Measurements from ENCODE around the gene INPP5B. TPM values are rescaled to one million over a fixed set of nuclear protein-coding genes. Genes with fewer than 3 reads are reported as not detected.

Gene INPP5B
- total and polyA plus RNA-seq, 11 donors, result 6.5 to 16.2 (median 12.1) TPM

GRCh38 chr1:37948841-37949240, 2.0 kb upstream of the INPP5B start:
- Histone ChIP-seq H3K4me3 (no peak overlapping the region), H3K27me3 (no peaks in the 10 kb centered on the region), H3K27ac (no peak overlapping the region), H3K9me3 (no peaks in the 10 kb centered on the region), H3K4me1 (peaks cover 0 to 30% (median 16%) of the 10 kb centered on the region in 12 donors), H3K36me3 (peaks cover 0 to 18% (median 8%) of the 10 kb centered on the region in 9 donors)
- ATAC-seq, result no peak
- no peak for TF ChIP-seq POLR2A (IDR thresholded peaks at IDR 0.05)
- TF ChIP-seq, protein P1, sequence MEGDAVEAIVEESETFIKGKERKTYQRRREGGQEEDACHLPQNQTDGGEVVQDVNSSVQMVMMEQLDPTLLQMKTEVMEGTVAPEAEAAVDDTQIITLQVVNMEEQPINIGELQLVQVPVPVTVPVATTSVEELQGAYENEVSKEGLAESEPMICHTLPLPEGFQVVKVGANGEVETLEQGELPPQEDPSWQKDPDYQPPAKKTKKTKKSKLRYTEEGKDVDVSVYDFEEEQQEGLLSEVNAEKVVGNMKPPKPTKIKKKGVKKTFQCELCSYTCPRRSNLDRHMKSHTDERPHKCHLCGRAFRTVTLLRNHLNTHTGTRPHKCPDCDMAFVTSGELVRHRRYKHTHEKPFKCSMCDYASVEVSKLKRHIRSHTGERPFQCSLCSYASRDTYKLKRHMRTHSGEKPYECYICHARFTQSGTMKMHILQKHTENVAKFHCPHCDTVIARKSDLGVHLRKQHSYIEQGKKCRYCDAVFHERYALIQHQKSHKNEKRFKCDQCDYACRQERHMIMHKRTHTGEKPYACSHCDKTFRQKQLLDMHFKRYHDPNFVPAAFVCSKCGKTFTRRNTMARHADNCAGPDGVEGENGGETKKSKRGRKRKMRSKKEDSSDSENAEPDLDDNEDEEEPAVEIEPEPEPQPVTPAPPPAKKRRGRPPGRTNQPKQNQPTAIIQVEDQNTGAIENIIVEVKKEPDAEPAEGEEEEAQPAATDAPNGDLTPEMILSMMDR (IDR thresholded peaks at IDR 0.05), result no peak
- intact Hi-C loops (cut with DNase I), result loop anchor here in 3 of 10 donors (5.0 to 10.0 kb wide), 2 partner anchors 38 to 54 kb away; no protein-coding TSS in a partner anchor
- no peak for DNase-seq

DNA sequence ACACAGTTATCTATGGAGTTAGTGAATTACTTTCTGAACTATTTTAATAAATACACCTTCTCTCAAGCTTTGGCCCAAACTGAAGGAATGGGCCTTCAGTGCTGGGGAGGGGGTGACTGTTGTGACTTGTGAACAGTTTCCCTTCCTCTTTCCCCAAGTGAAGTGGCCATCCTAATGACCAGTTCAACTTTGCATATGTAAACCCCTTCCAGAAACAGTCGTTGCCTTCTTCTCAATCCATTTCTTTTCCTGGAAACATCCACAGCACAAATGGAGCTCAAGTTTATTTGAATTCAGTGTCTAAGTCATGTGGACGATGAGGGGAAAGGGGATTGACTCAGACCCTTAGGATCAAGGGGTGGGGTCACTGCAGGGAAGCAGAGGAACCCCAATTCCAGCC, 1.3 kb upstream of the INPP5B start:
- Histone ChIP-seq H3K36me3 (peaks cover 0 to 24% (median 15%) of the 10 kb centered on the region in 9 donors), H3K27ac (peak overlapping the region in 1 of 12 donors; percentile 93), H3K9me3 (no peaks in the 10 kb centered on the region), H3K4me1 (peaks cover 0 to 30% (median 16%) of the 10 kb centered on the region in 12 donors), H3K4me3 (no peak overlapping the region), H3K27me3 (no peaks in the 10 kb centered on the region)
- ATAC-seq, result no peak
- TF ChIP-seq, protein P1 (IDR thresholded peaks at IDR 0.05), result no peak
- no peak for TF ChIP-seq POLR2A (IDR thresholded peaks at IDR 0.05)
- intact Hi-C loops (cut with DNase I), result loop anchor here in 3 of 10 donors (5.0 to 10.0 kb wide), 2 partner anchors 39 to 53 kb away; no protein-coding TSS in a partner anchor
- WGBS, 4 donors, result 53 to 61% (median 60%) methylated on average over 2 of the region's 2 CpGs
- DNase-seq, result no peak

- peaks cover 0 to 30% (median 16%) of the 10 kb centered on the region in 12 donors for H3K4me1 ChIP-seq
- peak overlapping the region in 10 of 12 donors; percentile 66 to 94 (median 85) for H3K4me3 ChIP-seq
- intact Hi-C loops (cut with DNase I), result loop anchor here in 3 of 10 donors (5.0 to 10.0 kb wide), 2 partner anchors 40 to 53 kb away; no protein-coding TSS in a partner anchor
- no peaks in the 10 kb centered on the region for H3K9me3 ChIP-seq
- no peak for TF ChIP-seq POLR2A (IDR thresholded peaks at IDR 0.05)
- peaks cover 0 to 31% (median 19%) of the 10 kb centered on the region in 9 donors for H3K36me3 ChIP-seq
- H3K27ac ChIP-seq, result peak overlapping the region in 11 of 12 donors; percentile 70 to 95 (median 89)
- ATAC-seq (peak in 1 of 4 donors; percentile 23), DNase-seq (no peak)
- H3K27me3 ChIP-seq, result no peaks in the 10 kb centered on the region
- WGBS, 4 donors, result 27 to 52% (median 33%) methylated on average over 6 of the region's 6 CpGs
Observed at GRCh38 chr1:37947364-37947763, 511 bp upstream of the INPP5B start.

DNA sequence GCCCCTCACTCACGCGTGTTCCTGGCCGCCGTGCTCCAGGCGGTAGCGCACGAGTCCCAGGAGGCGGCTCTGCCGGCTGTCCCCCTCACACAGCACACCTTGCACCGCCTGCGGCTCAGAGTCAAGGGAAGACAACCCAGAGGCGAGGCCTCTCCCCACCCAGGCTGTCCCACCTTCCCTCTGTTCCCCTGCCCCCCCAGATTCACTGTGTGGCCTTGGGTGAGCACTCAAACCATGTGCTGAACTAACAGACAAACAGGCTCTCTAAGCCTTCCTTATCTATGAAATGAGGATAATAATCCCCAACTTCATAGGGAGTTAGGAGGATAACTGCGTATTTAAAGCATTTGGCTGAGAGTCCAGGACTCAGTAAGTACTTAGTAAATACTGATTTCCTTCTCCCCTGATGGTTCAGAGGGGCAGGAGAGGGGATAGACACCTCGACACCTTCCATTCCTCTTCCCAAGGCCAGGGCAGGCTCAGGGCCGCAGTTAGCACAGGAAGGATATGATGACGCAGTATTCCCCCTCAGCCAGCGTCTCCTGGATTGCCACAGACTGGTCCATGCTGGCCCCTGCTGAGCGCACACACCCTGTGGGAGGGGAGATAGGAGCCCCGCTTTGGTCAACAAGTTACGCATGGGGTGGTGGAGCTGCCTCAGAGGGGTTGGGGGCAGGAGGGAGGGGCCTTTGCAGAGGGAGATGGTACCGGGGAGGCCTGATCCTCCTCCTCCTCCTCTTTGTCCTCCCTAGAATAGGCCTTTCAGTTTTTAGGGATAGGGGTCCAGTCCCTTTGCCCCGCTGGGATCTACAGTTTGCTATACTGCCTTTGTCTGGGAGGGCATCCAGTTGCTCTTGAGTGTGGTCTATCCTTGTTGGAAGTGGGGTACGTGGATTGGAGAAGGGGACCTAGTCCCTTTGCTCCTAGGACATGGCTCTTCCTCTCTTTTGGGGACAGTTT, 830 bp downstream of the INPP5B start:
- Histone ChIP-seq H3K9me3 (no peaks in the 10 kb centered on the region), H3K4me3 (peak overlapping the region; percentile 50 to 94 (median 81)), H3K27me3 (no peaks in the 10 kb centered on the region), H3K4me1 (peaks cover 0 to 30% (median 16%) of the 10 kb centered on the region in 12 donors), H3K27ac (peak overlapping the region; percentile 13 to 95 (median 89)), H3K36me3 (peaks cover 0 to 40% (median 23%) of the 10 kb centered on the region in 9 donors)
- ATAC-seq, result peak; percentile 65 to 88 (median 86)
- TF ChIP-seq, protein P1 (IDR thresholded peaks at IDR 0.05), result no peak
- TF ChIP-seq POLR2A (IDR thresholded peaks at IDR 0.05), result no peak
- intact Hi-C loops (cut with DNase I), result loop anchor here in 3 of 10 donors (5.0 to 10.0 kb wide), 2 partner anchors 41 to 51 kb away; no protein-coding TSS in a partner anchor
- WGBS, 4 donors, result 39 to 52% (median 45%) methylated on average over 18 to 23 of the region's 23 CpGs
- DNase-seq, result peak; percentile 61 to 84 (median 68)

All from heart left ventricle (tissue), 16 donors.